NK-92 (cell line): ENCODE data around the gene CLTCL1.
"Not testable (repeated sequence)": the region's sequence is repeated elsewhere in the genome, so short reads cannot be mapped to it uniquely, and the experiment has no call there.

ENCODE experiments used
- DNase-seq: peaks from one replicate; lab custom pipeline; 2025; ENCODE audit not compliant: unreplicated experiment; lab: John Stamatoyannopoulos, UW

CLTCL1 gene

DNA sequence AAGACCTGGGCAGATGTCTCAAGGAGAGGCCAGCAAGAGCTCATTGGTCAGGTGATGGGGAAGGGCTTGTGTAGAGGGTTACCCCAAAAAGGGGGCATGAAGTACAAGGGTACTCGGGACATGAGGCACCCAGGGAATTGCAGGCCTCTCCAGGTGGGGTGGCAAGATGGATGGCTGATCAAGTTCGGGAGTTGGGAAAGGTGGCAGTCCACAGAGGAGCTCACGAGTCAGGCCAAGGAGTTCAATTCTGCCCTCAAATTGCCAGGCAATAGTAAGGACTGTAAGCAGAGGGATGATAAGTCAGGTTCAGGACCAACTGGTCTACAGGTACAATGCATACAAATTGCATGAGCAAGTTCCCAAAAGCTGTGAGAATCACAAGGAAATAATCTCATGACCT, 70.7 kb downstream of the CLTCL1 start:
- DNase-seq = no peak

DNA sequence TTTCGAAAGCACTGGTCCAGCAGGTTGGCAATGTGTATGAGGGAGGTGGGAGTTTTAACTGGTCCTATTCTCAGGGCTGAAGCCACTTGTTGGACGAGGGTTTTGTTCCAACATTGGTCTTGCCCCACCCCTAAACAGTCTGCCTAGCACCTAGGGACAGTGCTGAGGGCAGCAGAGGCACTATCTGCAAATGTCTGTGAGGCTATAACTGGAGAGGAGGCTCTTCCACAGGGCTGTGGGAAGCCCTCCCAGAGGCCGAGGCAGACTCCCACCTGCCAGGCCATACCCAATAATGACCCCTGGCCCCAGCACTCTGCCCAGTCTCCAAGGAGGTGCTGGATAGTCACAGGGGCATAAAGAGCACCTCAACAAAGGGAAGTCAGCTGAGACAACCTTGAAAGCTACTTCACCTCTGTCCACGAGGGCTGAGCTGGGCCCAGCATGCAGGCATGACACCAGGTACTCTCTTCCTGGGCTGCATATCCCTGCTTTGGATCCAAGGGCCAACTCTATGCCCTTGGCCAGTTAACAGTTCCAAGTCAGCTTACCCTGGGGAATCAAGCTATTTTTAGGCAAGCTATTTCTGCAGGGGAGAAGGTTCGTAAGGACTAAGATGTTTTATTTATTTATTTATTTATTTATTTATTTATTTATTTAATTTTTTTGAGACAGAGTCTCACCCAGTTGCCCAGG, 72.8 kb downstream of the CLTCL1 start:
- DNase-seq = no peak

DNA sequence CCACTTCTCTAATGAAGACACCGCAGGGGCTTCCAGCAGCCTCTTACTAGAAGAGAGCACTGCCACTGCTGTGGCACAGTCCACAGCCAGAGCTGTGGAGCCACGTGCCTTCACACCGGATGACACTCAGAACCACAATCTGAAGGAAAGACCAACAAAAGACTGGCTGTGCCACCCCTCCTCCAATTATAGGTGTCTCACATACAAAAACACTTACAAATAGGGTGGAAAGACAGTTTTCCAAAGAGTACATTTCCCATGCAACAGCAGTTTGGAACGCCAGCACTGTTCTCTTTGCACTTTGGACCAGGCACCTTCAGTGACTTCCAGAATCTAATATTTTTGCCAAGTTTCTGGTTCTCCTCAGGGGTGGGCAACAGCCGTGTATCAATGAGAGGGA, 74.9 kb downstream of the CLTCL1 start:
- no peak for DNase-seq

DNA sequence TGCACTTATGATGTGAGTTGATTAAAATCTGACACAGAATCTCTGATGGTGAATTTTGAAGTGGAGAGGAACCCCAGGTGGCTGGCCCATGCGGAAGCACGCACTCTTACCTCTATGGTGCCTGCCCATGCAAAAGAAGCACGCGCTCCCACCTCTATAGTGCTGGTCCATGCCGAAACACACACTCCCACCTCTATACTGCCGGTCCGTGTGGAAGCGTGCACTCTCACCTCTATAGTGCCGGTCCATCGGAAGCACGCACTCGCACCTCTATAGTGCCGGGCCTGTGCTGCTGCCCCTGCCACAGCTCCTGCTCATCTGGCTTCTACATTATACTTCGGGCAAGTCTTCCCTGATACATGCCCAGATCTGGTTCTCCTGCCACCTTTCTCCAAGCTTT, 76.2 kb downstream of the CLTCL1 start:
- no peak for DNase-seq

DNA sequence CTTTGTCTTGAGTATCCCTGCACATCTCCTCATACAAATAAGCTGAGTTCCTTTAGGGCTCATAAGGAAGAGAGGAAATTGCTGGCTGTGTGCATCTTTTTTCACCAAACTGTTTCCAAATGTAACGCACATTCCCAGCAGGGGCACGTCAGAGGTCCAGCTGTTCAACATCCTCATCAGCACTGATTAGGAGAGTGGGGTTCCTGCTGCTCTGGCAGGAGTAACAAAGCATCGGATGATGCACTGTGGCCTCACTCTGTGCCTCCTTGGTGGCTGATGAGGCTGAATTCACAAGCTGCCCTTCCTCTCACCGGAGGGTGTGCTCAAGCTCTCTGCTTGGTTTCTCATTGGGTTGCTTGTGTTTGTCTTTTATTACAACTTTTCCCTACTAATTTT, 77.4 kb downstream of the CLTCL1 start:
- DNase-seq = no peak

DNA sequence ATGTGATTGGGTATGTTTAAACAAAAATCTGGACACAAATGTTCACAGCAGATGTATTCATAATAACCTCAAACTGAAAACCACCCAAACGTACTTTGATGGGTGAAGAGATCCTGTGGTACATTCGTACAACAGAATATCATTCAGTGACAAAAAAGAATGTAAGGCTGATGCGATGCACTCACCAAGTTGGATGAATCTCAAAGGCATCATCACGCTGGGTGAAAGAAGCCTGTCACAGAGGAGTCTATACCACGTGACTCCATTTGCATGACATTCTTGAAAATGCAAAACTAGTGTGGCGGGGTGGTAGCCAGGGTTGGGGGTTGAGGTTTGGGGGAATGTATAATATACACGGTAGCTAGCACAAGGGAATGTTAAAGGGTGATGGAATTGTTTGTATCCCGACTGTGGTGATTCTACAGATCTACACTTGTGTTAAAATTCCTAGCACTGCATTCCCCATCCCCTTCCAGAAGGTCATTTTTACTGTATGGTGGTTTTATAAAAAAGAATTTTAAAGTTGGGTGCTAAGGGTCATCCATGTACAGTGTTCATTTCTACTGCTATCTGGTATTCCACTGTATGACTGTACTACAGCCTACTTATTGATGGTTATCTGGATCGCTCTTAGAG, 78.0 kb downstream of the CLTCL1 start:
- no peak for DNase-seq

DNA sequence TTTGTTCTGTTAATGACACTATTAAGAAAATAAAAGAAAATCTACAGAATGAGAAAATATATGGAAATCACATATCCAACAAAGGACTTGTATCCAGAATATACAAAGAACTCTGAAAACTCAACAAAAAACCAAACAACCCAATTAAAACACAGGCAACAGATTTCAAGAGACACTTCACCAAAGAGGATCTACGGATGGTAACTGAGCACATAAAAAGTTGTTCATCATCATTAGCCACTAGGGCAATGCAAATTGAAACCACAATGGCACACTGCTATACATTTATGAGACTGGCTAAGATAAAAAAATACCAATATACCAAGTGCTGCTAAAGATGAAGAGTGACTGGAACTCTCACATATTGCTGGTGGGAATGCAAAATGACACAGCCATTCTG, 78.5 kb downstream of the CLTCL1 start:
- no peak for DNase-seq

DNA sequence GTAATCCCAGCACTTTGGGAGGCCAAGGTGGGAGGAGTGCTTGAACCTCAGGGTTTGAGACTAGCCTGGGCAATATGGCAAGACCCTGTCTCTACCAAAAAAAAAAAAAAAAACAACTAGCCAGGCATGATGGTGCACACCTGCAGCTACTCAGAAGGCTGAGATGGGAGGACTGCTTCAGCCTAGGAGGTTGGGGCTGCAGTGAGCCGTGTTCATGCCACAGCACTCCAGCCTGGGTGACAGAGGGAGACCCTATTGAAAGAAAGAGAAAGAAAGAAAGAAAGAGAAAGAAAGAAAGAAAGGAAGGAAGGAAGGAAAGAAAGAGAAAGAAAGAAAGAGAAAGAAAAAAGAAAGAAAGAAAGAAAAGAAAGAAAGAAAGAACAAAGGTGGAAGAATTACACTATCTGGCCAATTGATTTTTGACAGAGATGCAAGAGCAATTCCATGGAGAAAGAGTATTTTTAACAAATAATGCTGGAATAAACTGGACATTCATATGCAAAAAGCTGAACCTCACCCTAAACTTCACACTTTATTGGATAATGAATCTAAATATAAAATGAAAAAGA, 79.1 kb downstream of the CLTCL1 start:
- no peak for DNase-seq

DNA sequence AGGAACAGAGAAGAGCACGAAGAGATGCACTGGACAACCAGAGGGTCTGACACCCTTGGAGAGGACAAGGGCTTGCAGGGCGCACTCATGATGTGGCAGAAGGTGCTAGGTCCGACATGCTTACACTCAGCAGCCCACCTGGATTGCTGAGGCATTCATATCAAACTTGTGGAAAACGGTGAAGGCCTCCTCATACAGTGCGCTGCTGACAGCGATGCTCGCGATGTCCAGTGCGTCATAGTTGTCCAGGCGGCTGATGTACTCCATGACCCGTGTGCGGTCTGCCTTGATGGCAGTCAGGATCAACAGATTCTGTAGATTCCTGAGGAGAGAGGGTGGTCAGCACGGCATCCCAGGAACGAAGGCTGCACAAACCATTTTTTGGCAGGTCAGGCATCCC, 81.3 kb downstream of the CLTCL1 start:
- no peak for DNase-seq

DNA sequence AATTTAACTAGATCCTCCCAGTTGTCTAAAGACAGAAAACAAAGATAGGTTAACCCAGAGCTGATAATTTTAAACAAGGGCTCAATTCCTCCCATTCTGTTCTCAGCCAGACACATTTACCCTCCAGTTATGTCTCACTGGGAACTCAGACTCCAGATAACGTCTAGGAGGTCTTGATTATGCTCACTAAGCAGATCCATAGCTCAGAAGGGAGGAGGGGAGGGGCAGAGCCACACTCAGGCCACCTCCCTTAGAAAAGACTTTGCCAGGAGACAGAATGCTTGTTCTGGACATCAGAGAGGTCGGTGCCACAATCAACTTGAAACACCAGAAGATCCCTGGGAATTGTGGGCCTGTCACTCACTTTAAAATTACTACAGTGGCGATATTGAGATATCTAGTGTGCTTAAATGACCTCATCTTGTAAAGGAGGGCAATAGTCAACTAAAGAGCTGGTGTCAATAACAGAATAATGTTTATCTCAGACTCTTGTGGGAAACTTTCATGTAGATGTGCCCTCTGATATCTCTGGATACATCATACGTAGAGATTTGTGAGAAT, 83.2 kb downstream of the CLTCL1 start:
- no peak for DNase-seq

DNA sequence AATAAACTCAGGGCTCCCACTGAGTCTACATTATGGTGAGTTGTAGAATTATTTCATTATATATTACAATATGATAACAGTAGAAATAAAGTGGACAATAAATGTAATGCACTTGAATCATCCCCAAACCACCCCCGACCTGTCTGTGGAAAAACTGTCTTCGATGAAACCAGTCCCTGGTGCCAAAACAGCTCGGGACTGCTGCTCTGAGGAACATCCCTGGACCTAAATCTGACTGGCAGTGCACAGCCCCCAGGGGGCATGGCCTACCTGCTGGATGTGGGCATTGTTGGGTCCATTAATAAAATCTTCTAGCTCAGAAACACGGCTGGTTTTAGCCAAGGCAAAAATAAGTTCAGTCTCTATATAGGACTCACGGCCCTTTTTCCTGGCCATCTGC, 83.6 kb downstream of the CLTCL1 start:
- DNase-seq = no peak

DNA sequence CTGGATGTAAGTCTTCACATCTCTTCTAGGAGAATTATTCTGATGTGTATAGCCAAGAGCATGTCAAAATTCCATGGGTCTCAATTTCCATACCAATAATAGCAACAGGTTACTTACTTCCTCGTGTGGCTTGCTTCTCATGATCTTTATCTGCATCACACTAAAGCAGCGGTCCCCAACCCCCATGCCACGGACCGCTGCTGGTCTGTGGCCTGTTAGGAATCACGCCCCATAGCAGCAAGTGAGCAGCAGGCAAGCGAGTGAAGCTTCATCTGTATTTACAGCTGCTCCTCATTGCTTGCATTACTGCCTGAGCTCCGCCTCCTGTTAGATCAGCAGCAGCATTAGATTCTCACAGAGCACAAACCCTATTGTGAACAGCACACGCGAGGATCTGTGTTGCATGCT, 84.1 kb downstream of the CLTCL1 start:
- DNase-seq = no peak

DNA sequence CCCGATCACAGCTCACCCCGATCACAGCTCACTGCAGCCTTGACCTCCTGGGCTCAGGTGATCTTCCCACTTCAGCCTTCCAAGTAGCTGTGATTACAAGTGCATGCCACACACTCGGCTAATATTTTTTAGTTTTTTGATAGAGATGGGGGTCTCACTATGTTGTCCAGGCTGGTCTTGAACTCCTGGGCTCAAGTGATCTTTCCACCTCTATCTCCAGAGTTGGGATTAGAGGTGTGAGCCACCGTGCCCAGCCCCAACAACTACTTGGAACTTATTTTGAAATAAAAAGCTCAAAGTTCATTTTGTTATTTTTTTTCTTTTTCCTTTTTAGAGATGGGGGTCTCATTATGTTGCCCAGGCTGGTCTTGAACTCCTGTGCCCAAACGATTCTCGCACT, 85.2 kb downstream of the CLTCL1 start:
- no peak for DNase-seq

DNA sequence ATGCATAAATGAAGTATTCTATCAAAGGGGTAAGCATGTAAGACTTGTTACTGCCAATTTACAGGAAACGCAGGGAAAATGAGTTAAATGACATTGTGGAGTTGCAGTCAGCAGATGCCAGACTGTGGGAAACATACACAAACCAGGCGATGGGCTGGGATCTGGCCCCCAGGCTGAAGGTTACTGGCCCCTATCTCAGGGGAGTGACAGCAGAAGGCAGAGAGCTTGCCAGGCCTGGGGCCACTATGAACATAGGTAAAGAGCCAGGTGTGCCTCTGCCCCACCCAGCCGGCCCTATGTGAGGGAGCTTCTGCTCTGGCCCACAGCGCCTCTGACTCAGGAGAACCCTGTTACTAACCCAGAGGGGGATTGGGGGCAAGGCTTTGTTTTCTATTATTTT, 86.9 kb downstream of the CLTCL1 start:
- no peak for DNase-seq

DNA sequence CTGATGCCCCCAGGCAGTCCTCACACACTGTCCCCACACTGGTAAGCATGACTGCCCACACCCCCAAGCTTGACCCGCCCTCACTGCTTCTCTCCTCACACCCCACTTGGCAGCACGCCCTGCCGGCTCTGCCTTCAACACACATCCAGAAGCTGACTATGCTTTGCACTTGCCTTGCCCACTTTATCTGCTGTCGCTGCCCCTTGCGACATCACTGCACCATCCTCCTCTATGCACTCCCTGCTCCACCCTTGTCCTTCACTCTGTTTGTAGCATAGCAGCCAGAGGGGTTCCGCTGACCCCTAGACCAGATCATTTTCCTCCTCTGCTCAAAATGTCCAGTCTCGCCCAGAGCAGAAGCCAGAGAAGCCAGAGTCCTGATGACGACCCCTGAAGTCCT, 87.7 kb downstream of the CLTCL1 start:
- no peak for DNase-seq

DNA sequence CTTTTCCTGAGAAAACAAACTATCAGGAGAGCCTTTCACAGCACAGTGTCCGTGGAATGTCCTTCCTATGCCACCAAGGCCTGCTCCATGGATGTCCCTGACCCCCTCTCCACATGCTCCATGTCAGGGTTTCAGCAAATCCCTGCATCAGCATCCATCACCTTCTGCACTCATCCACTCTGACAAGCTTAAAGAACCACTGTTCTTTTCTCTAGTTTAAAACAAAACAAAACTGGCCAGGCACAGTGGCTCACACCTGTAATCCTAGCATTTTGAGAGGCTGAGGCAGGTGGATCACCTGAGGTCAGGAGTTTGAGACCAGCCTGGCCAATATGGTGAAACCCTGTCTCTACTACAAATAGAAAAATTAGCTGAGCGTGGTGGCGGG, 88.7 kb downstream of the CLTCL1 start:
- DNase-seq = not testable (repeated sequence)

DNA sequence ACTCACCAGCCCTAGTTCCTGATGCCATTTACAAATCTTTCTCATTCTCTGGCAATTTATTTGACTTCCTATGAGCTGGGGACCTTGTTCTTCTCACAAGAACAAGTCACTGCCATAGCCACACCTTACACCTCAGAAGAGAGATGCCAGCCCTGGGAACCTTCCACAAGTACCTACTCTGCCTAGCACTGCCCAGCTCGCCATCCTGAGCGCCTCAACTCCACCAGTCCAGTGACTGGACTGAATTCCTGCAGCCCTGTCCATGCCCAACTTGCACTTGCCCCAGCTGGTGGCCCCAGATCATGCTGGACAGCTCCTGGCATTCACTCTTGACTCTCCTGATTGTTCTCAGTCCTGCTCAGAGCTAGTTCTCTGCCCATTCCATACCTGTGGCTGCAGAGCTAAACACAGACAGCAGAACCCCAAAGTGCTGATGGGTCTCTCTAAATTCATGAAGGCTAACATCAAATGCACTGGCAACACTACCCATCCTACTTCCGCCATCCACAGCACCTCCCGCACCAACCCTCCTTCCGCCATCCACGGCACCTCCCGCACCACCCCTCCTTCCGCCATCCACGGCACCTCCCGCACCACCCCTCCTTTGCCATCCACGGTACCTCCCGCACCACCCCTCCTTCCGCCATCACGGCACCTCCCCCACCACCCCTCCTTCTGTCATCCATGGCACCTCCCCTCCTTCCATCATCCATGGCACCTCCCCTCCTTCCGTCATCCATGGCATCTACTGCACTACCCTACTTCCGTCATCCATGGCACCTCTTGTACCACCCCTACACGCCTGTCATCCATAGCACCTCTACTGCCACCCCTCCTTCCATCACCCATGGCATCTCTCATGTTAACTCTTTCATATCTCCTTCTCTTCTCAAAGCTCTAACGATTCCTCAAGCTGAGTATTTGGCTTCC, 89.4 kb downstream of the CLTCL1 start:
- no peak for DNase-seq

DNA sequence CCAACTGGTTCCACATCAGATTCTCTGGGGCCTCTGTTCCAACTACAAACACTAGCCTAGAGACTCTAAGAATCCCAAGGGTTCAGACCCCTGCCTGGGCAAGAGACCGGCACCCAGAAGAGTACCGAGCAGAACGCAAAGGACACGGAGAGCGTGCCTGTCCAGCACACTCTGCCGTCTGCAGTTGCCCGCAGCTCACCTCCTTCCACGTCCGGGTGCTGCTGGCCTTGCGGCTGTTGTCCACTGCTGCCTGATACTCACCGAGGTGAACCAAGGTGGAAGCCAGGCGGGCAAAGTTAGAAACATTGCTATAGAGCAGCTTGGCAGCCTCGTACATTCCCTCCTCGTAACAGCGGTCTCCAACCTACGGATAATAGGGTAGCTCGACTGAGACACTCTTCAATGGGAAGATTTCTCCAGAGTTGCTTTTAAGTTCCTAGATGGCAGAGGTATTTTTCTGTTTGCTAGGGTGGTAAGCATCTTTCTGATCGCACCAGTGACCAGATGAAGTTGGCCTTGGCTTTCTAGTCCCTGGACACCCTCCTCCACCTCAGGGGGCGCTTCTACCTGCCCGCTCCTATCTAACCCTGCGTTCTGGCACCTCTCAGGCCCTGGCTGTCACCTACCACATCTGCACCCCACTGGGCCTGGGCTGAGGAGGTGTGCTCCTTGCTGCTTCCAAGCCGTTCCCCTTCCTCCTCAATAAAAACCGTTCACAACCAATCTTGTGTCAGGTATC, 90.2 kb downstream of the CLTCL1 start:
- no peak for DNase-seq

DNA sequence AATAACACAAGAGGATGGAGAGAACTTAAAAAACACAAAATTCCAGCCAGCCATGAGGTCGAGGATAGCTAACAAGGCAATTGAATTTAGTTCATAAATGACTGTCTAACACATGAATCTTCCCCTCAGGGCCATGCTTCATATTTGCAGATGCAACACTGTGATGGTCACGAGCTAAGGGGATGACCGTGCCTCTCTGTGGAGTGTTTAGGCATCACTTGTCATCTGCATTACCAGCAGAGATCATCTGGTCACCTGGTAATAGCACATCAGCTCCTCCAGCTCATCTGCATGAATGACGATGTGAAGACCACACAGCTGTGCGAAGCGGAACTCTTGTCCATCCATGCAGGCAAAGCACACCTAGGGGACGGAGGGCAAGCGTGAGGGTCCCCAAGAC, 92.0 kb downstream of the CLTCL1 start:
- DNase-seq = no peak

DNA sequence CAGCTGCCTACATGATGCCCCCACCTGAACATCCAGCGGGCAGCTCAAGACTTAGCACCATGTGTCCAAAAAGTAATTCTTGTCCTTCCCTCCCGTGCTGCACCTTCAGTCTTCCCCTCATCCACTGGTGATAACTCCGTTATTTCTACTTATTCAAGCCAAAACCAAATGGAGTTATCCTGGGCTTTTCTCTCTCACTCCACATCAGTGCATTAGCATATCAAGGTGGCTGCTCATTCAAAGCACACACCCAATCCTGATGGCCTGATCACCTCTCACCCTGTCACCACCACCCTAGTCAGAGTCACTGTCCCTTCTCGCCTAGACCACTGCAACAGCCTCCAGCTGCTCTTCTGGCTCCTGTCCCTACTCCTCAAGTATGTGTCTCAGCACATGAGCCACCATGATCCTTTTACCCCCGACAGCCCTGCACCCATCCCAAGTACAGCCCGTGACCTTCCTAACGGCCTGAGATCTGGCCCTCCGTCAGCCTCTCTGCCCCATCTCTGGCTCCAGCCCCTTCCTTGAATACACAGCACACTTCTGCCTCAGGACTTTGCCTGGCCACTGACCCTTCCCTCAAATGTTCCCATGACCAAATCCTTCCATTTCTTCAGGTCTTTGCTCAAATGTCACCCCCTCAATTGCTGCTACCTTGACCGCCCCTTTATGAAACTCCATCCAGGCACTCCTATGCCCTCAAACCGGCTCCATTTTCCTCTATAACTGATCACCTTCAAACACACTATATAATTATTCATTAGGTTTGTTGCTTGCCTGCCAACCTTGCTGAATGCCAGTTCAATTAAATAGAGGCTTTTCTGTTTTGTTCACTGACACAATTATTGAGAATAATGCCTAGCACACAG, 93.3 kb downstream of the CLTCL1 start:
- no peak for DNase-seq
